Spleen (tissue), 7 donors: Measurements from ENCODE around the gene FIGN.

ENCODE experiments used
- POLR2AphosphoS5 ChIP-seq, 3 donors: sonication (generic); formaldehyde crosslinking; IDR thresholded peaks; one replicate each; pipeline ENCODE4 v1.5.1; 2017; ENCODE audit warnings: antibody characterized with exemption in 3 of 3
- TF ChIP-seq, protein P1 (sequence below), 11 experiments: fragments of 200-600 bp in 7 of 11; fragments of 450-650 bp in 4 of 11; sonication (generic) in 4 of 11; IDR thresholded peaks in 8 of 11; conservative IDR thresholded peaks in 3 of 11; 1 replicate in 7 of 11; 2 replicates in 4 of 11; pipeline versions ENCODE4 v1.4.0 to v1.8.0; 2016 to 2021; ENCODE audit warnings: antibody characterized with exemption in 11 of 11, inconsistent platforms in 4 of 11, mild to moderate bottlenecking in 1 of 11
- donor health status: DM: no; HTN: no; CAD: no; lungs with moderate emphysema.
- donor health status: DM: no; HTN: no; CAD: no.
- donor health status: DM: no; HTN: no; CAD: no.

DNA sequence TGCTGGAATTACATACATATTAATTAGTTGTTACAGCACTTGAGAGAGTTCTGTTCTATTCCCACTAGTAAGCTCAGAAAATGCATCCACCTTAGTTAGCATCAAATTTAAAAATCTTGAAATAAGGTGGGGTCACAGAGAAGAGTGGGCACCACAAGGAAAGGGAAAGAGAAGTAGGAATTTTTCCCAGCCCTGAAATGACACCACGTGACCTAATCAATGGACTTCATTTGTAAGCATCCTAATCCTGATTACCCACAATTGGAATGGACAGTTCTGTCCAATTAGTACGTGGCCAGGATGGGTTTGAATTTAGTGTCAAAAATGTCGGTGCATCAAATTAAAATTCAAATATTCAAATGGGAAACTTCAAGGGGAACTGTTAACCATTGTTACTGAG lies 186.8 kb downstream of the FIGN start:
- TF ChIP-seq, protein P1, sequence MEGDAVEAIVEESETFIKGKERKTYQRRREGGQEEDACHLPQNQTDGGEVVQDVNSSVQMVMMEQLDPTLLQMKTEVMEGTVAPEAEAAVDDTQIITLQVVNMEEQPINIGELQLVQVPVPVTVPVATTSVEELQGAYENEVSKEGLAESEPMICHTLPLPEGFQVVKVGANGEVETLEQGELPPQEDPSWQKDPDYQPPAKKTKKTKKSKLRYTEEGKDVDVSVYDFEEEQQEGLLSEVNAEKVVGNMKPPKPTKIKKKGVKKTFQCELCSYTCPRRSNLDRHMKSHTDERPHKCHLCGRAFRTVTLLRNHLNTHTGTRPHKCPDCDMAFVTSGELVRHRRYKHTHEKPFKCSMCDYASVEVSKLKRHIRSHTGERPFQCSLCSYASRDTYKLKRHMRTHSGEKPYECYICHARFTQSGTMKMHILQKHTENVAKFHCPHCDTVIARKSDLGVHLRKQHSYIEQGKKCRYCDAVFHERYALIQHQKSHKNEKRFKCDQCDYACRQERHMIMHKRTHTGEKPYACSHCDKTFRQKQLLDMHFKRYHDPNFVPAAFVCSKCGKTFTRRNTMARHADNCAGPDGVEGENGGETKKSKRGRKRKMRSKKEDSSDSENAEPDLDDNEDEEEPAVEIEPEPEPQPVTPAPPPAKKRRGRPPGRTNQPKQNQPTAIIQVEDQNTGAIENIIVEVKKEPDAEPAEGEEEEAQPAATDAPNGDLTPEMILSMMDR (IDR thresholded peaks at IDR 0.05 in 8 of 11, conservative IDR thresholded peaks at IDR 0.05 in 3 of 11), result no peak
- no peak for TF ChIP-seq POLR2AphosphoS5 (IDR thresholded peaks at IDR 0.05)
